Left colon (tissue), 2 donors: Measurements from ENCODE around the gene TMPRSS11E. TPM values are rescaled to one million over a fixed set of nuclear protein-coding genes. Genes with fewer than 3 reads are reported as not detected.
"Not testable (repeated sequence)": the region's sequence is repeated elsewhere in the genome, so short reads cannot be mapped to it uniquely, and the experiment has no call there.

Experiments used
- ATAC-seq: fragments of 200-7000 bp; cut with Tn5 transposase; one replicate; pipeline ENCODE4 v1.9.1; 2020; ENCODE audit warnings: mild to moderate bottlenecking, moderate library complexity
- DNase-seq, 2 donors: peaks; one replicate each; pipeline ENCODE4 v3.0.0-alpha.2; 2020
- intact Hi-C, 2 donors: fragments of 100-400 bp; cut with DNase I in 1 of 2; cut with micrococcal nuclease in 1 of 2; formaldehyde crosslinking; loops; one replicate each; pipeline versions ENCODE4 v1.11.2 to v1.14.0; 2022; cut with DNase I, micrococcal nuclease
- total RNA-seq, 2 donors: library from RNA; stranded (reverse); fragmentation: NEBNext Ultra II Directional; extraction: Animal tissue kit (Norgen Biotek cat#: 25700); gene quantifications; one replicate each; pipeline ENCODE4 v1.2.1, GENCODE V29; 2021
- donor health status: DM: no; HTN: no; CAD: no.
- donor health status: DM: yes; HTN: yes; CAD: no.

Gene TMPRSS11E
- total RNA-seq, 2 donors from 2014 or later, result not detected

DNA sequence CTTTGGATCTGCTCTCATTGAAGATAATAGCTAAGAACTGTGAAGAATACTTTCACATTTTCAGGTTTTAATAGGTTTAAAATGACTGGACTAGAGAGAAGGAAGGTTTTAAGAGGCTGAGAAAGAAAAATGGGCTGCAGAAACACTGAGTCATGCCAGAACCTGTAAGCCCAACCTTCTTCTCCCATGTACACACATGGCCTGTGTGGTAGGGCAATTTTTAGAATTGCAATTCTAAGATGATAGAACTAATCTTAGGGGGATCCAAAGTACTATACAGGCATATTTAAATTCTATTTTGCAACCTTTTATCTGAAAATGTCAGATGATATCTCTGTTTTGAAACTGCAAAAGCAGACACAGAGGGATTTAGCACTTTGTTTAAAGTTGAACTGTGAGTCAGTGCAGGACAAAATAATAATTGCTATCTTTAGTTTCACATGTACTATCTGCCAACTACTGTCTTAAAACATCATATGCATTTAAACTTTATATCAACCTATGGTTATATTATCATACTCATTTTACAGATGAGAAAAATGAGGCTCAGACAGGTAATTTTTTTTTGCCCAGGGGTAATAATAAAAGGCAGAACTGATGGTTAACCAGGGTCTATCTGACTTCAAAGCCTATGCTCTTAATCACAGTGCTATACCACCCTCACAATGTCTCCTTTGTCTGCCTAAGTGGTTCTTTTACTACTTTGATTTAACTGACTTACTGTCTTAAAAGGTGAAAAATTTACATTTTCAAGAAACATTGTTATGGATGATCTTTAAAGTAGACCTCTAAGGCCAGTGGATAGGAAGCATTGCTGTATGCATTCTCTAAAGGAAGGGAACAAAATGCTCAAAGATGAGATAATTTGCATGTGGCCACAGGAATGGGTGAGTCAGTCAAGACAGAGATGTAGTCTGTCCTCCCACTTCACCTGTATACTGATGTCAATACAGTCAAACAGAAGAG is 4.3 kb downstream of the TMPRSS11E start:
- intact Hi-C loops, result no loop called here
- DNase-seq, result no peak
- no peak for ATAC-seq

DNA sequence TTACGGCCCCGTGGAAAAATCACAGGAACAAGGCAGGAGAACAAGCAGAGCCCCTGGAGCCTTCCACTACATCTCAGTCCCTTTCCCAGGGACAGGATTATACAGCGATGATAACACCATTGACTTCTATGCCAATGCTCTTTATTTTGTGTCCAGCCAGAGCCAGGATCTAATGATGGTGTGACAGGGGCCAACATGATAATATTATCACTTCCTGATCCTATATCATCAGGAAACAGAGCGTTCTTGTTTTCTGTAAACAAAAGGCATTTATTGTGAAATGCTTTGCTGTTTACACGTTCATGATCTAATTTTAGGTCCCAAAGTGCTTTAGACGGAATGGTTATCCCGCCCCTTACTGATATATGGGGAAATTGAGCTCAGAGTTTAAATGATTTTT is 12.8 kb downstream of the TMPRSS11E start:
- ATAC-seq, result no peak
- DNase-seq, result no peak
- intact Hi-C loops, result no loop called here

DNA sequence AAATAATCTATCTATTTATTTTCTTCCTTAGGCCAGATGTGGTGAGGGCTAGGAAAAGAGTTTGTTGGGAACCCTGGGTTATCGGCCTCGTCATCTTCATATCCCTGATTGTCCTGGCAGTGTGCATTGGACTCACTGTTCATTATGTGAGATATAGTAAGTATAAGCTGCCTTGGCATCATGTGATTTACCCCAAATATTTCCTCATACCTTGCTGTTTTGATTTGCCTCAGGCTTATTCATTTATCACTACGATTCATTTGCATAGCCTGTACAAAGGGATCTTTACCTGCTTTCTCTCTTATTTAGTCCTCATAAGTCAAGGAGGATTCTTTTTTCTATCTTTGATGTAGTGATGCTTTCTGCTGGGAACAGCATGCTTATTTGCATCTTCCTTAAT is 14.5 kb downstream of the TMPRSS11E start:
- DNase-seq (no peak), ATAC-seq (no peak)
- intact Hi-C loops, result no loop called here

DNA sequence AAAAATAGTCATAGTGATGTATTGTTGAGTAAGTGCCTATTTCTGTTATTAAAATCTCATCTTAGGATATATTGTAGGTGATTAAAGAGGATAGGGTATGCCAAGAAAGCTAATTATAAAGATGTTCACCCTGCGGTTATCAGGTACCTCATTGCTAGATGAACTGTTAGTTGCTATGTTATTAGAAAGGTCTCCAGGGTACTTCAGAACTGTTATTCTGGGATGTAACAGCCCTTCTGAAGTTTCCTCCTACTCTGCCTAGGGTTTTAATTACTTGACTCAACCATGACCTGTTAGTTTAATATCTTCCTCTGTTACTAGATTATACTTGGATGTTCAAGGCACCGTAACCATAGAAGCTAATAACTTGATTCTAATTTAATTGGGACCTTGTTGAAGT is 15.4 kb downstream of the TMPRSS11E start:
- no peak for ATAC-seq
- intact Hi-C loops, result no loop called here
- no peak for DNase-seq

DNA sequence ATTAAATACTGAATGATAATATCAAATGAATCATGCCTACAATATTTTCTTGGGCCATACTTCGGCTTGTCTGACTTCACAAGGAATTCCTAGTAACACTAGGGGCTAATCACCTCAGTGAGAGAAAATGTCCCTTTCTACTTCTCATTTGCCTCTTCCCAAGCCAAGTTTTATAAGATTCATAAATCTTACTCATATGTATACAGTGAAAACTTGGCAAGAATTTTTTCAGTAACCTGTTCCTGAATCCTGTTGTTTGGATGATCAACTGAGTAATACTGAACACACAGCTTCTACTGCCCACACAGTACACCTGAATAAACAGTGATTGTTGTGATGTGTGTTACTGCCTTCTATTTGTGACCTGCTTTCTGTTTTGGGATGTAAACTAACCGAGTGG is 16.5 kb downstream of the TMPRSS11E start:
- peak; percentile 61 for ATAC-seq
- intact Hi-C loops, result no loop called here

DNA sequence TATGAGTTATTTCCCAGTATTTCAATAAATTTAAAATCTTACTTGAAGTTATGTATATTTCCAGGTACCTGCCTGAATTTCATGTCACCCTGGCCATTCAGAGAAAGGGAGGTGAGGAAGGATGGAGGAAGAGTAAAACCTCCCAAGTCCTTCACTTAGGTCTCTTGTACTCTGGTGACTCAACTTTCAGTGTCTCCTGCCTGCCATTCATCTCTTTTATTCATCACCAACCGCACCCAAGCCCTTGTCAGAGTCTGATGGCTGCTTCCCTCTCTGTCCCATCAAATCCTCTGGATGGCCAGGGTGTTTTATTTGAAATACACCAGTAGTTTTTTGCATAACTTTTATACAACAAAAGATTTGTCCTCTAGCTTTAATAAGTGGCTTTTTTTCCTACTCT is 17.8 kb downstream of the TMPRSS11E start:
- intact Hi-C loops, result no loop called here
- DNase-seq (no peak), ATAC-seq (no peak)

More for the DNA sequence above, 16.5 kb downstream of the TMPRSS11E start:
- no peak for DNase-seq

DNA sequence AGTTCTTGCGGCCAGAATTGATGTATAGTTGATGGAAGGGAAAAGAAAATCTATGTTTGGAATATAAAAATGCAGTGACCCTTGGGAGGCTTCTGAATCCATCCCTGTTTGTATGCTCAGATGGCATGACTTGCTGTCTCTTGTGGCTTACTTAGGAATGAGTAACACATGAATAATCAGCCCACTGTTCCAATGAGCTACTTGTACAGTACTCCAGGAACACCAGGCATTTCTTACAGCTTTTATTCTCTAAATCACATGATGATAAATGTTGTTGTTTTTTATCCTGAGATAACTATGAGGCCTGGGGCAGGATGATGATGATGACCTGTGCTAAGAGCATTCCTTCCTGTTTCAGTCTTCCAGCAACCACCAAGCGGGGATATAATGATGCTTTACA is 18.9 kb downstream of the TMPRSS11E start:
- DNase-seq (no peak), ATAC-seq (no peak)
- intact Hi-C loops, result no loop called here

DNA sequence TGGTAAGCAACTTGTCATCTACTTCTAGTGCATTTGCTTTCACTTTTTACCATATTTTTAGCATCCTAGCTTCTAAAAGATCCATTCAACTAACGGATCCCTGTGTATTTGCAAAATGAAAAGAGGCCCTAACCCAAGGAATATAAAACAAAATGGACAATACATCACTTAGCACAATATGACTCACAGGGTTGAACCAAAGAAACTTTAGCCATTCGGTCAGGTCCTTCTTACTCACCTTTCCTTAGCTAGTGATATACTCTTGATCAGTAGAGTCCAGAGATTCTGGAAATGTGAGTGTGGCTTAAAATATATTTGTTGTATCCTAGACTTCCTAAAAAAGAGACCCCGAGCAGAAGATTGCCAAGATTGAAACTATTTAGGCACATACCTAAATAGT is 19.5 kb downstream of the TMPRSS11E start:
- ATAC-seq, result no peak
- DNase-seq, result no peak
- intact Hi-C loops, result no loop called here

DNA sequence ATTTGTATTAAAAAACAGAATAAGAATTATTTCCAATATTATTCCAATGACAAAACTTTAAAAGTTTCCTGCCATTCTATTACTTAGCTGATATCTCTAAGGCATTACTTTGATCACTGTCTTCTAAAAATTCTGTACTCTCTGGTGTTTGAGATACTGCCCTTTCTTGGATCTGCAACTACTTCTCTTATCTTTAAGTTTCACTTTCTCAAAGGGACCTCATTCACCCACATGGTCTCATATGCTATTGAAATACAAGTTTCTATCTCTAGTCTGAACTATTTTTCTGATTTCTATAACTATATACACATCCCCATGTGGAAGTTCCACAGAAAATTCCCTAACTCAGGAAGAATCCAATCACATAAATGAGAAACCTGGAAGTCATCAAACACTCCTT is 22.2 kb downstream of the TMPRSS11E start:
- DNase-seq (no peak), ATAC-seq (no peak)
- intact Hi-C loops, result no loop called here

DNA sequence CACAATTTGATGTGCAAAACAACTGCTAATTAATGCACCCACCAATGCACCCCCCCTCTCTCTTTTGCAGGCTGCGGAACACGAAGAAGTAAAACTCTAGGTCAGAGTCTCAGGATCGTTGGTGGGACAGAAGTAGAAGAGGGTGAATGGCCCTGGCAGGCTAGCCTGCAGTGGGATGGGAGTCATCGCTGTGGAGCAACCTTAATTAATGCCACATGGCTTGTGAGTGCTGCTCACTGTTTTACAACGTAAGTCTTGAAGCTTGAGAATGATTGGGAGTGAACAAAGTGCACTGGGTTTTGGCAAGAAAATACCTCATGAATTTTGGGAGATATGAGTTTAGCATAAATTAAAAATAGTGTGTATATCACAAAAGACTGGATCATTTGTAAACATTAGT is 28.9 kb downstream of the TMPRSS11E start:
- ATAC-seq (no peak), DNase-seq (no peak)
- intact Hi-C loops, result no loop called here

DNA sequence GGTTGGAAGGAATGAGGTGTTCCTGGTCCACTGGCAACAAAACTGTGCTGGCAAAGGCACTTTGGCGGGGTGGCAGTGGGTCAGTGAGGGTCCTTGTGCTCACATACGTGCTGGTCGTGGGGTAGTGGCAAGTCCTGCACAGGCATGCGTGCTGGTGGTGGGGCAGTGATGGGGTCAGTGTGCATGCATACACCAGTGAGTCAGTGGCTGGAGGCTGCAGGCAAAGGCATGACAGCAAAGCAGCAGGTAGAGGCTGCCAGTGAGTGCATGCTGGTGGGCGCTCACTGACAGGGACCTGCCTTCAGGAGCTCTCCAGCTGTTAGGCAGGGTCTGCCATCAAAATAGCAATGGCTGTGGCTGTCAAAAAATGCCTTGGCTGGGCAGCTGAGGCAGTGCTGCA is 42.1 kb downstream of the TMPRSS11E start:
- DNase-seq (no peak), ATAC-seq (no peak)
- intact Hi-C loops, result no loop called here

DNA sequence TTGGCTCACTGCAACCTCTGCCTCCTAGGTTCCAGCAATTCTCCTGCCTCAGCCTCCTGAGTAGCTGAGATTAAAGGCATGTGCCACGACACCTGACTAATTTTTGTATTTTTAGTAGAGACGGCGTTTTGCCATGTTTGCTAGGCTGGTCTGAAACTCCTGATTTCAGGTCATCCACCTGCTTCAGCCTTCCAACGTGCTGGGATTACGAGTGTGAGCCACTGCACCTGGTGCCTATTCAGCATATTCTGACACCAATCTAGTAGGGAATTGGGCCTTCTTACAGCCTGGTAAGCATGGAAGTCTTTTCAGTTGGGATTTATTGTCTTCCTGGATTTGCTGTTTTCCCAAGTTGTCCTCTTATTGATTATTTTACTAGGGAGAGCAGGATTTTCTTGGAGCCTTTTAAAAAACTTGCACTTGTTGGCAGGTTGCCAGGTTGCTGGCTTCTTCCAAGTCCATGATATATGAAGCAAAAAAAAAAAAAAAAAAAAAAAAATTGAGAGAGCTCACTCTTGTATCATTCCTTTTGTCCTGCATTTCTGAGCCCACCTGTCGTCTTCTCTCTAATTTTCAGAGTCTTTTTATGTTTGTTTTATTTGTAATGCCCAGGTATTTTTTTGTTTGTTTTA is 43.7 kb downstream of the TMPRSS11E start:
- ATAC-seq (no peak), DNase-seq (no peak)
- intact Hi-C loops, result no loop called here

DNA sequence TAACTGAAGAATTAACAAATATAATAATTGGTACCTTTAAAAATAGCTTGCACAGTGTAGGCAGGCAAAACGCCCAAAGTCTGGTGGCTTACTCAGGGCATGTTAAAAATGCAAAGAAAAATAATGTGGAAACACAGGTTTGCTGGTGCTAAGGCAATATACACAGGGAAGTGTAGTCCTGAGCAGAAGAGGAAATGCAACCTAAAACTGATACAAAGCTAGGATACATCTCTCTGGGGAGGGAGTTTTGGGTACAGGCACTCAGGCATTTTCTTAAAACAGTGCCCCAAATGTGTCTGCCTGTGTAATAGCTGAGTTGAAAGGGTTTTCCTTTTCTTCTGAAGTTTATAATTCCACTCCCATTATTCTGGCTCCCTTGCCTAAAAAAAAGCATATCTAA is 47.4 kb downstream of the TMPRSS11E start:
- ATAC-seq (no peak), DNase-seq (no peak)
- intact Hi-C loops, result loop anchor here in 1 of 2 donors (5.0 kb wide), 1 partner anchor 673 kb away; no protein-coding TSS in a partner anchor

DNA sequence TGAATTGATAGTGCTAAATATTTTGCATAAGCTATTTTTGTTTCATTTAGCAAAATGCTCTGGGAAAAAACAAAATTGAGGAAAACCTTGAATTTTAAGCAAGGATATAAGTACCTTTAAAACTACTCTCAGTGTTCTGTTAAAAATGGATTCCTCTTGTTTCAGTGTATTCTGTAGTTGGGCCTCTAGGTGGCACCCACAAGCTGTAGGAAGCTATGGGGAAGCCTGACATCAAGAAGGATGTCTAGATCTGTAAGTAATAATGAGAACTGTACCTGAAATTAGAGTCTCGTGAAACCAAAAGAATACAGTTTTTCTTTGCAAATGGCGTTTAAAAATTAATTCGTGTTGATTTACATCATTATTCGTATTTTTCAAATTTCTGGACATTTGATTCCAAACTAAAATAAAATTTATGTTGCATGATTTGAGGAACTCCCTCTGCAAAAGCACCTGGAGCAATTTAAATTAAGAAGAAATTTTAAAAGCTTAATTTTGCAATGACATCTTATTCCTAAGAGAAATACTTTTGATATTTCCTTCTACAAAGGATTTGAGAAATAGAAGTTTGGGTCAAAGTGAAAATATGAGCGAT is 51.2 kb downstream of the TMPRSS11E start:
- peak; percentile 38 to 54 for DNase-seq
- ATAC-seq, result peak; percentile 93
- intact Hi-C loops, result loop anchor here in 1 of 2 donors (5.0 kb wide), 1 partner anchor 669 kb away; no protein-coding TSS in a partner anchor

DNA sequence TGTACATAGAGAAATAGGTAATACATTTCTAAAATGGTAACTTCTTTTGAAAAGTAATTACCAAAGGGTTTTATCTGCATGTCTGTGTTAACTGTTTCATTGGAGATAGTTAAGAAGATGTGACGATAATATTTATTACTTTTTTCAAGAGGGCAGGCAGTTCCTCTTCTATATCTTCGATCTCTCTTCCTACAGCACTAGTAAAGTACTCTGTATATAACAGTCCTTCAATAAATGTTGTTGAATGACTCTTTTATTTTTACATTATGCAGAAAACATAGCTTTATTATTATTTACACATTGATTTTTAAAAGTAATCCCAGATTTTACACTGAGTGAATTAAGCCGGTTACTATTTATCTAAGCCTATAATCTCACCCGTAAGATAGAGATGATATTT is 51.8 kb downstream of the TMPRSS11E start:
- intact Hi-C loops, result loop anchor here in 1 of 2 donors (5.0 kb wide), 1 partner anchor 668 kb away; no protein-coding TSS in a partner anchor
- peak; percentile 40 for ATAC-seq
- no peak for DNase-seq

DNA sequence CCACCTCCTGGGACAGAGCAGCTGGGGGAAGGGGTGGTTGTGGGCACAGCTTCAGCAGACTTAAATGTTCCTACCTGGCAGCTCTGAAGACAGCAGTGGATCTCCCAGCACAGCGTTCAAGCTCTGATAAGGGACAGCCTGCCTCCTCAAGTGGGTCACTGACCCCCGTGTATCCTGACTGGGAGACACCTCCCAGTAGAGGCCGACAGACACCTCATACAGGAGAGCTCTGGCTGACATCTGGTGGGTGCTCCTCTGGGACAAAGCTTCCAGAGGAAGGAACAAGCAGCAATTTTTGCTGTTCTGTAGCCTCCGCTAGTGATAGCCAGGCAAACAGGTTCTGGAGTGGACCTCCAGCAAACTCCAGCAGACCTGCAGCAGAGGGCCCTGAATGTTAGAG is 56.2 kb downstream of the TMPRSS11E start:
- intact Hi-C loops, result not testable (repeated sequence)

DNA sequence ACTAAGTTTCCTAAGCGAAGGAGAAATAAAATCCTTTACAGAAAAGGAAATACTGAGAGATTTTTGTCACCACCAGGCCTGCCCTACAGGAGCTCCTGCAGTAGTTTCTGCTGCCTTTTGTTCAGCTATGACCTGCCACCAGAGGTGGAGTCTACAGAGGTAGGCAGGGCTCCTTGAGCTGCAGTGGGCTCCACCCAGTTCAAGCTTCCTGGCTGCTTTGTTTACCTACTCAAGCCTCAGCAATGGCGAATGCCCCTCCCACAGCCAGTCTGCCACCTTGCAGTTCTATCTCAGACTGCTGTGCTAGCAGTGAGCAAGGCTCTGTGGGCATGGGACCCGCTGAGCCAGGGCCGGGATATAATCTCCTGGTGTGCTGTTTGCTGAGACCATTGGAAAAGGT is 57.6 kb downstream of the TMPRSS11E start:
- ATAC-seq, DNase-seq: not testable (repeated sequence)
- intact Hi-C loops, result loop anchor here in 1 of 2 donors (5.0 kb wide), 1 partner anchor 122 kb away; no protein-coding TSS in a partner anchor

More for the DNA sequence above, 56.2 kb downstream of the TMPRSS11E start:
- not testable (repeated sequence) for DNase-seq, ATAC-seq

DNA sequence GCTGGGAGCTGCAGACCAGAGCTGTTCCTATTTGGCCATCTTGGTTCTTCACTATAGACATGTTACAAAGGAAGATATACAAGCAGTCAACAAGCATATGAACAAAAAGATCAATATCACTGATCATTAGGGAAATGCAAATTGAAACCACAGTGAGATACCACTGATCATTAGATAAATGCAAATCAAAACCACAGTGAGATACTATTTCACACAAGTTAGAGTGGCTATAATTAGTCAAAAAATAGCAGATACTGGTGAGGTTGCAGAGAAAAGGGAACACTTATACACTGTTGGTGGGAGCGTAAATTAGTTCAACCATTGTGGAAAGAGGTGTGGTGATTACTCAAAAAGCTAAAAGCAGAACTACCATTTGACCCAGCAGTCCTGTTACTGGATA is 58.2 kb downstream of the TMPRSS11E start:
- ATAC-seq, DNase-seq: not testable (repeated sequence)
- intact Hi-C loops, result loop anchor here in 1 of 2 donors (5.0 kb wide), 1 partner anchor 122 kb away; no protein-coding TSS in a partner anchor

DNA sequence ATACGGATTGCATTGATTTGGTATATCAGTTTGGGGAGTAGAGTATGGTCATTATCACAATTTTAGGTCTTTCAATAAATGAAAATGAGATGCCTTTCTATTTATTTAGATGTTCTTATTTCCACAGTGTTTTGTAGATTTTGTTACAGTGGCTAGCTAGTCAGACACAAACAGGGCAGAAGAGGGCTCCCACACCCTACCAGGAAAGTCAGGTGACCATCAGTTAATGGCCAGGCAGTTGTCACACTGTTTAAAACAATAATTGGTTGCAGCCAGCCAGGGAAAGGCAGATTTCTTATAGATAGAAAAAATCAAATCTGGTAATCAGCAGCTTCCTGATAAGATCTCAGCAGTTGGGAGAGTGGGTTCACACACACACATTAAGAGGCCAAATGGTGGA is 71.6 kb downstream of the TMPRSS11E start:
- intact Hi-C loops, result no loop called here
- DNase-seq (no peak), ATAC-seq (no peak)
